ENCODE measurements around the gene TYSND1.
A peak's percentile ranks its signal among the peaks of the same experiment; 100 is the strongest.

Gene TYSND1

DNA sequence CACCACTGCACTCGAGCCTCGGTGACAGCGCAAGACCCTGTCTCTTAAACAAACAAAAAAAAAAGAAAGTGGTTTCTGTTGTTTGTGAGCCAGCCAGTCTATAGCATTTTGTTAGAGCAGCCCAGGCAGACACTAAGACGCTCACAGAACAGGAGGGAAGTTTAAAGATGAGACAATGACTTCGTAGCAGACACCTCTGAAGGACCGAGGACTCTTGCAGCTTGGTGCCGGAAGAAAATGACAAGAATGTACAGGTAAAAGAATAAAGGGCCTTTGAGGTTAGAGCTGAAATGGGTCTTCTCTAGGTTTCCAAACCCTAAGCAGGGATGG, 54.1 kb downstream of the TYSND1 start:
- Histone ChIP-seq H3K27ac (replicated peaks; ENCODE audit: low read length) (no peak overlapping the region), H3K27me3 (ENCODE audit: control insufficient read depth in 3 of 3, insufficient read depth in 3 of 3, low read depth in 1 of 3, low read length in 3 of 3) (no peaks in the 10 kb centered on the region), H3K4me3 (ENCODE audit: low read length in 2 of 2) (no peak overlapping the region), H3K4me1 (ENCODE audit: control insufficient read depth in 2 of 2, insufficient read depth in 1 of 2, low read depth in 1 of 2, low read length in 2 of 2) (no peaks in the 10 kb centered on the region), H3K18ac (ENCODE audit: low read length) (no peak overlapping the region), H3K4ac (ENCODE audit: low read length) (no peak overlapping the region), H3K4me2 (ENCODE audit: insufficient read depth, low read length, poor library complexity, severe bottlenecking) (no peak overlapping the region), H2BK12ac (ENCODE audit: low read length) (no peak overlapping the region), H2AFZ (ENCODE audit: low read length) (no peak overlapping the region), H3K79me1 (ENCODE audit: low read depth, low read length) (no peaks in the 10 kb centered on the region), H3K9me3 (replicated peaks in 1 of 2; ENCODE audit: control insufficient read depth in 2 of 2, insufficient read depth in 1 of 2, low read depth in 1 of 2, low read length in 2 of 2) (no peaks in the 10 kb centered on the region), H4K8ac (ENCODE audit: low read depth, low read length) (no peak overlapping the region), H2BK15ac (ENCODE audit: low read length) (no peak overlapping the region), H2AK5ac (ENCODE audit: low read depth, low read length) (no peak overlapping the region), H3K14ac (ENCODE audit: low read length) (no peak overlapping the region), H3K36me3 (replicated peaks in 1 of 2; ENCODE audit: control insufficient read depth in 2 of 2, insufficient read depth in 2 of 2, low read length in 2 of 2) (peaks cover 49 to 97% of the 10 kb centered on the region in 2 donors), H2BK5ac (ENCODE audit: low read length) (no peak overlapping the region), H2BK120ac (ENCODE audit: low read depth, low read length) (no peak overlapping the region), H3K23ac (ENCODE audit: low read depth, low read length, poor library complexity) (no peak overlapping the region), H4K91ac (ENCODE audit: low read depth, low read length, poor library complexity) (no peak overlapping the region), H3K9ac (ENCODE audit: low read depth, low read length, poor library complexity) (no peak overlapping the region)
- DNase-seq (ENCODE audit: low spot score): no peak
- no CpG with 5 or more reads among the region's 7 CpGs for WGBS, 2 donors (ENCODE audit: extremely low coverage in 2 of 2, insufficient read length in 2 of 2, insufficient replicate concordance in 1 of 2)

DNA sequence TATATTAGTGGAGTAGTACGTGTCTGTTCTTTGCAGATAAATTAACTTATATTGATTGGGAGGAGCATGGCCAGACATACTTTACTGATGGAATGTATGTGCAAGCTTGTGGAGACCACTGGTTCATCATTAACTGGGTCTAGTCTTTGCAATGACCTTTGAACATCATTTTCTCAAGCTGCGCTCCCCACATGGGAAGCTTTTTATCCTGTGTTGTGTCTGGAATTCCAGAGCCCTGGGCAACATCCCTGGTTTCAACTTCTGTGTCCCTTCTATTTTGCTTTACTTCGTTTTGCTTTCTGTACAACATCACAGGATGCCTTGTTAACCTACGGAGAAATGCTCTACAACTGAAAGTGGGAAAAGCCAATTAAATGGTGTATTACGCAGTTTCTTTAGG, 55.5 kb downstream of the TYSND1 start:
- Histone ChIP-seq H3K23ac (ENCODE audit: low read depth, low read length, poor library complexity) (no peak overlapping the region), H3K9ac (ENCODE audit: low read depth, low read length, poor library complexity) (no peak overlapping the region), H3K4ac (ENCODE audit: low read length) (no peak overlapping the region), H4K8ac (ENCODE audit: low read depth, low read length) (no peak overlapping the region), H3K9me3 (replicated peaks in 1 of 2; ENCODE audit: control insufficient read depth in 2 of 2, insufficient read depth in 1 of 2, low read depth in 1 of 2, low read length in 2 of 2) (no peaks in the 10 kb centered on the region), H3K14ac (ENCODE audit: low read length) (no peak overlapping the region), H3K4me1 (ENCODE audit: control insufficient read depth in 2 of 2, insufficient read depth in 1 of 2, low read depth in 1 of 2, low read length in 2 of 2) (no peaks in the 10 kb centered on the region), H3K4me2 (ENCODE audit: insufficient read depth, low read length, poor library complexity, severe bottlenecking) (no peak overlapping the region), H2AFZ (ENCODE audit: low read length) (no peak overlapping the region), H3K4me3 (ENCODE audit: low read length in 2 of 2) (no peak overlapping the region), H3K18ac (ENCODE audit: low read length) (no peak overlapping the region), H2AK5ac (ENCODE audit: low read depth, low read length) (no peak overlapping the region), H3K27me3 (ENCODE audit: control insufficient read depth in 3 of 3, insufficient read depth in 3 of 3, low read depth in 1 of 3, low read length in 3 of 3) (no peaks in the 10 kb centered on the region), H3K79me1 (ENCODE audit: low read depth, low read length) (no peaks in the 10 kb centered on the region), H3K36me3 (replicated peaks in 1 of 2; ENCODE audit: control insufficient read depth in 2 of 2, insufficient read depth in 2 of 2, low read length in 2 of 2) (peaks cover 43 to 96% of the 10 kb centered on the region in 2 donors), H2BK12ac (ENCODE audit: low read length) (no peak overlapping the region), H2BK120ac (ENCODE audit: low read depth, low read length) (no peak overlapping the region), H2BK5ac (ENCODE audit: low read length) (no peak overlapping the region), H4K91ac (ENCODE audit: low read depth, low read length, poor library complexity) (no peak overlapping the region), H2BK15ac (ENCODE audit: low read length) (no peak overlapping the region), H3K27ac (replicated peaks; ENCODE audit: low read length) (no peak overlapping the region)
- DNase-seq (ENCODE audit: low spot score): no peak
- no CpG with 5 or more reads among the region's 5 CpGs for WGBS, 2 donors (ENCODE audit: extremely low coverage in 2 of 2, insufficient read length in 2 of 2, insufficient replicate concordance in 1 of 2)

DNA sequence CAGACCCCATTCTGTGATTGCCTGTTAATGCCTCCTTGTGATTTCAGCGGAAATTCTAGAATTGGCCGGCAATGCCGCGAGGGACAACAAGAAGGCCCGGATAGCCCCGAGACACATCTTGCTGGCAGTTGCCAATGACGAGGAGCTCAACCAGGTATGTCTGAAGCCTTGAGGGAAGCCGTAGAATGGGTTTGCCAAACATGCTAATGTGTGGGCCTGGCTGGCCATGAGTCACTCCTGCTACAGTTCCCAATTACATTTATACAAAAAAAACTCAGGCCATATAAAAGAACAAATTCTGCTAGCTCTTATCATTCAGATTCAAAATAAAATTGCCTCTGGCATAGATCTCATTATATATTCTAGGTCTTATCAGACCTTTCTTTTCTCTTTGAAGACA, 56.5 kb downstream of the TYSND1 start:
- Histone ChIP-seq H3K36me3 (replicated peaks in 1 of 2; ENCODE audit: control insufficient read depth in 2 of 2, insufficient read depth in 2 of 2, low read length in 2 of 2) (peaks cover 40 to 98% of the 10 kb centered on the region in 2 donors), H3K9ac (ENCODE audit: low read depth, low read length, poor library complexity) (no peak overlapping the region), H2AFZ (ENCODE audit: low read length) (no peak overlapping the region), H3K4me3 (ENCODE audit: low read length in 2 of 2) (no peak overlapping the region), H3K14ac (ENCODE audit: low read length) (no peak overlapping the region), H3K27me3 (ENCODE audit: control insufficient read depth in 3 of 3, insufficient read depth in 3 of 3, low read depth in 1 of 3, low read length in 3 of 3) (no peaks in the 10 kb centered on the region), H2BK5ac (ENCODE audit: low read length) (no peak overlapping the region), H3K18ac (ENCODE audit: low read length) (no peak overlapping the region), H2BK12ac (ENCODE audit: low read length) (no peak overlapping the region), H3K9me3 (replicated peaks in 1 of 2; ENCODE audit: control insufficient read depth in 2 of 2, insufficient read depth in 1 of 2, low read depth in 1 of 2, low read length in 2 of 2) (no peaks in the 10 kb centered on the region), H3K4me1 (ENCODE audit: control insufficient read depth in 2 of 2, insufficient read depth in 1 of 2, low read depth in 1 of 2, low read length in 2 of 2) (no peaks in the 10 kb centered on the region), H2BK15ac (ENCODE audit: low read length) (no peak overlapping the region), H3K27ac (replicated peaks; ENCODE audit: low read length) (no peak overlapping the region), H2AK5ac (ENCODE audit: low read depth, low read length) (no peak overlapping the region), H4K8ac (ENCODE audit: low read depth, low read length) (no peak overlapping the region), H3K4me2 (ENCODE audit: insufficient read depth, low read length, poor library complexity, severe bottlenecking) (no peak overlapping the region), H4K91ac (ENCODE audit: low read depth, low read length, poor library complexity) (no peak overlapping the region), H2BK120ac (ENCODE audit: low read depth, low read length) (no peak overlapping the region), H3K79me1 (ENCODE audit: low read depth, low read length) (no peaks in the 10 kb centered on the region), H3K23ac (ENCODE audit: low read depth, low read length, poor library complexity) (no peak overlapping the region), H3K4ac (ENCODE audit: low read length) (no peak overlapping the region)
- DNase-seq (ENCODE audit: low spot score): no peak
- WGBS, 2 donors (ENCODE audit: extremely low coverage in 2 of 2, insufficient read length in 2 of 2, insufficient replicate concordance in 1 of 2): no CpG with 5 or more reads among the region's 8 CpGs

DNA sequence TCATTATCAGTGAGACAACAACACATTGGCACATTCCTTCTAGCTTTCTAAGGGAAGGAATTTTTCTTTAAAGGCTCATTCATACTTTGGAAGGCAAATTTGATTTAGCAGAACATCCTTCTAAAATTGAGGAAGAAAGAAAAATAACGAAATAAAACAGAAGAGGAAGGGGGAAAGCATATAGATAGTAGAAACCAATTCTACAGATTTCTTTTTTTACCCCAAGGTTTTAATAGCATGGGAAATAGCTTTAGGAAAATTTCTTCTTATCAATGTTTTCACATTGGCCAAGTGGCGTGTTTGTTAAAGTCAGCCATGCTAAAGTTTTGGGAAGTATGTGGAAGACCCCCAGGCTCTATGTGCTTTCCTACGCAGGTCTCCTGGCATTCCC, 58.2 kb downstream of the TYSND1 start:
- Histone ChIP-seq H3K79me1 (ENCODE audit: low read depth, low read length) (no peaks in the 10 kb centered on the region), H2BK15ac (ENCODE audit: low read length) (no peak overlapping the region), H4K91ac (ENCODE audit: low read depth, low read length, poor library complexity) (no peak overlapping the region), H3K4me2 (ENCODE audit: insufficient read depth, low read length, poor library complexity, severe bottlenecking) (no peak overlapping the region), H3K4me3 (ENCODE audit: low read length in 2 of 2) (peak overlapping the region in 1 of 2 donors; percentile 44), H2BK120ac (ENCODE audit: low read depth, low read length) (no peak overlapping the region), H3K4ac (ENCODE audit: low read length) (no peak overlapping the region), H3K36me3 (replicated peaks in 1 of 2; ENCODE audit: control insufficient read depth in 2 of 2, insufficient read depth in 2 of 2, low read length in 2 of 2) (peaks cover 33 to 97% of the 10 kb centered on the region in 2 donors), H2AK5ac (ENCODE audit: low read depth, low read length) (no peak overlapping the region), H3K14ac (ENCODE audit: low read length) (no peak overlapping the region), H3K27me3 (ENCODE audit: control insufficient read depth in 3 of 3, insufficient read depth in 3 of 3, low read depth in 1 of 3, low read length in 3 of 3) (no peaks in the 10 kb centered on the region), H3K18ac (ENCODE audit: low read length) (no peak overlapping the region), H2BK12ac (ENCODE audit: low read length) (no peak overlapping the region), H3K9ac (ENCODE audit: low read depth, low read length, poor library complexity) (no peak overlapping the region), H3K9me3 (replicated peaks in 1 of 2; ENCODE audit: control insufficient read depth in 2 of 2, insufficient read depth in 1 of 2, low read depth in 1 of 2, low read length in 2 of 2) (no peaks in the 10 kb centered on the region), H2BK5ac (ENCODE audit: low read length) (no peak overlapping the region), H4K8ac (ENCODE audit: low read depth, low read length) (no peak overlapping the region), H3K4me1 (ENCODE audit: control insufficient read depth in 2 of 2, insufficient read depth in 1 of 2, low read depth in 1 of 2, low read length in 2 of 2) (no peaks in the 10 kb centered on the region), H3K27ac (replicated peaks; ENCODE audit: low read length) (no peak overlapping the region), H3K23ac (ENCODE audit: low read depth, low read length, poor library complexity) (no peak overlapping the region), H2AFZ (ENCODE audit: low read length) (no peak overlapping the region)
- no peak for DNase-seq (ENCODE audit: low spot score)
- WGBS, 2 donors (ENCODE audit: extremely low coverage in 2 of 2, insufficient read length in 2 of 2, insufficient replicate concordance in 1 of 2): no CpG with 5 or more reads among the region's 3 CpGs

Measured in neuronal stem cell (in vitro differentiated cells).